Measurements from ENCODE around the gene CELSR2. TPM values are rescaled to one million over a fixed set of nuclear protein-coding genes. Genes with fewer than 3 reads are reported as not detected.

Gene CELSR2
- total RNA-seq, 2 experiments from 2014 or later = 2.7 to 3.1 TPM

GRCh38 chr1:109295712-109296415 lies 46.5 kb downstream of the CELSR2 start:
- H3K4me3 Mint-ChIP-seq = no peak overlapping the region
- no peak for ATAC-seq
- ChIA-PET CTCF (interaction anchor here (1.3 to 1.9 kb wide), 3 partner anchors 8 to 236 kb away, joined by 3 to 6 read pairs (median 3); no protein-coding TSS in a partner anchor), POLR2A (no interaction called here)
- no peak overlapping the region for H3K27ac Mint-ChIP-seq
- TF ChIP-seq, protein P1, sequence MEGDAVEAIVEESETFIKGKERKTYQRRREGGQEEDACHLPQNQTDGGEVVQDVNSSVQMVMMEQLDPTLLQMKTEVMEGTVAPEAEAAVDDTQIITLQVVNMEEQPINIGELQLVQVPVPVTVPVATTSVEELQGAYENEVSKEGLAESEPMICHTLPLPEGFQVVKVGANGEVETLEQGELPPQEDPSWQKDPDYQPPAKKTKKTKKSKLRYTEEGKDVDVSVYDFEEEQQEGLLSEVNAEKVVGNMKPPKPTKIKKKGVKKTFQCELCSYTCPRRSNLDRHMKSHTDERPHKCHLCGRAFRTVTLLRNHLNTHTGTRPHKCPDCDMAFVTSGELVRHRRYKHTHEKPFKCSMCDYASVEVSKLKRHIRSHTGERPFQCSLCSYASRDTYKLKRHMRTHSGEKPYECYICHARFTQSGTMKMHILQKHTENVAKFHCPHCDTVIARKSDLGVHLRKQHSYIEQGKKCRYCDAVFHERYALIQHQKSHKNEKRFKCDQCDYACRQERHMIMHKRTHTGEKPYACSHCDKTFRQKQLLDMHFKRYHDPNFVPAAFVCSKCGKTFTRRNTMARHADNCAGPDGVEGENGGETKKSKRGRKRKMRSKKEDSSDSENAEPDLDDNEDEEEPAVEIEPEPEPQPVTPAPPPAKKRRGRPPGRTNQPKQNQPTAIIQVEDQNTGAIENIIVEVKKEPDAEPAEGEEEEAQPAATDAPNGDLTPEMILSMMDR (IDR thresholded peaks at IDR 0.05) = no peak
- DNase-seq = no peak
- H3K9me3 Mint-ChIP-seq = no peaks in the 10 kb centered on the region
- H3K4me1 Mint-ChIP-seq (ENCODE audit: low read depth) = peaks cover 3% of the 10 kb centered on the region
- H3K27me3 Mint-ChIP-seq = peaks cover 10% of the 10 kb centered on the region
- no peaks in the 10 kb centered on the region for H3K36me3 Mint-ChIP-seq (ENCODE audit: low read depth)
- intact Hi-C loops (cut with micrococcal nuclease) = no loop called here

- TF ChIP-seq, protein P1 (IDR thresholded peaks at IDR 0.05) = no peak
- no peak overlapping the region for H3K27ac Mint-ChIP-seq
- no peaks in the 10 kb centered on the region for H3K9me3 Mint-ChIP-seq
- ChIA-PET POLR2A (no interaction called here), CTCF (interaction anchor here (1.3 to 1.9 kb wide), 3 partner anchors 9 to 235 kb away, joined by 3 to 6 read pairs (median 3); no protein-coding TSS in a partner anchor)
- H3K4me1 Mint-ChIP-seq (ENCODE audit: low read depth) = peaks cover 3% of the 10 kb centered on the region
- intact Hi-C loops (cut with micrococcal nuclease) = no loop called here
- H3K4me3 Mint-ChIP-seq = no peak overlapping the region
- DNase-seq (no peak), ATAC-seq (no peak)
- no peaks in the 10 kb centered on the region for H3K36me3 Mint-ChIP-seq (ENCODE audit: low read depth)
- peaks cover 10% of the 10 kb centered on the region for H3K27me3 Mint-ChIP-seq
These were observed 47.4 kb downstream of the CELSR2 start for GRCh38 chr1:109296782-109297181.

DNA sequence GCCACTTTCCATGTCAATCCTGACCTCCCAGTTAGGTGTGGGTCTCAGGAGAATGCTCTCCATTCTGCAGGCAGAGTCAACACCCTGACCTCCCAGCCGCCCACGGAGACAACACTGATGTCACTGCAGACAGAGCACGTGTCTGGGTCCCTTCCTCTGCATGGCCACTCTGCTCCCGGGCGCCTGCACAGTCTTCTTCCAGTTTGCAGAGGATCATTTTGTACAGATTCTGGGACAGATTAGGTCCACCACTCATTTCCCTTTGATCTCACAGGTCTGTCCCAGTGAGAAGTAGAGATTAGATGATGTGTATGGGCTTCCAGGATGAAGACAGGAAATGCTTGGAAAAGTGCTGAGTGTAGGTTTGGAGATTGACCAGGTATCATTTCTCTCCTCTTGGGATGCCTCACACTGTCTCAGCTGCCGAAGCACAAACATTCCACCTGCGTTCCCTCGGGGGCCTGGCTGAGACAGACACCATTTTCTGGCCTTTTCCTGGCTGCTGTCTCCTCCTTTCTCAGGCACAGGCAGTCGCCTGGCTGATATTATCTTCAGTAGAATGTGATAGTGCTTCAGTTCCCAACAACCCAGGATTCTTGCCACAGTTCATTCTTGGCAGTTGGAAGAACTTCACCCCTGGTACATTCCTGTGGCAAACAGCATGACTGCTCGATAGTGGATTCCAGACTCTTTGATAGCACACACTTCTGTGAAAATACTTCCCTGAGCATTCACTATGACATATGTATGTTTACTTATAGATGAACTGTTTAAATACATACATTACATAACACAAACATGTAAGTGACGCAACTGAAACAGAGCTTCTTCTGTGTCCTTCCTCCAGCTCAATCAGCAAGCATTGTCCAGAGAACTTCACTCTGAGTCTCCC lies 49.6 kb downstream of the CELSR2 start:
- DNase-seq (peak; percentile 53), ATAC-seq (peak; percentile 47)
- TF ChIP-seq, protein P1 (IDR thresholded peaks at IDR 0.05) = no peak
- Mint-ChIP-seq H3K27me3 (peaks cover 10% of the 10 kb centered on the region), H3K36me3 (ENCODE audit: low read depth) (no peaks in the 10 kb centered on the region), H3K9me3 (no peaks in the 10 kb centered on the region), H3K27ac (no peak overlapping the region), H3K4me1 (ENCODE audit: low read depth) (peaks cover 3% of the 10 kb centered on the region), H3K4me3 (no peak overlapping the region)
- intact Hi-C loops (cut with micrococcal nuclease) = no loop called here
- POLR2A ChIA-PET = no interaction called here
- CTCF ChIA-PET = interaction anchor here (1.0 kb wide), 1 partner anchor 22 kb away, joined by 3 read pairs; no protein-coding TSS in a partner anchor

GRCh38 chr1:109299558-109300343 lies 50.4 kb downstream of the CELSR2 start:
- H3K4me3 Mint-ChIP-seq = no peak overlapping the region
- intact Hi-C loops (cut with micrococcal nuclease) = no loop called here
- no peaks in the 10 kb centered on the region for H3K9me3 Mint-ChIP-seq
- peaks cover 3% of the 10 kb centered on the region for H3K4me1 Mint-ChIP-seq (ENCODE audit: low read depth)
- H3K36me3 Mint-ChIP-seq (ENCODE audit: low read depth) = no peaks in the 10 kb centered on the region
- ChIA-PET CTCF (interaction anchor here (1.0 kb wide), 1 partner anchor 22 kb away, joined by 3 read pairs; no protein-coding TSS in a partner anchor), POLR2A (no interaction called here)
- ATAC-seq (no peak), DNase-seq (no peak)
- H3K27ac Mint-ChIP-seq = no peak overlapping the region
- TF ChIP-seq, protein P1 (IDR thresholded peaks at IDR 0.05) = no peak
- peaks cover 10% of the 10 kb centered on the region for H3K27me3 Mint-ChIP-seq

Measured in activated CD8-positive, alpha-beta T cell treated with anti-CD3 and anti-CD28 coated beads for 36 hours (primary cell).